Small intestine (tissue), 7 donors: ENCODE measurements around the gene GAK. TPM values are rescaled to one million over a fixed set of nuclear protein-coding genes. Genes with fewer than 3 reads are reported as not detected.

Experiments
- DNase-seq, 2 donors: peaks; one replicate each; pipeline versions ENCODE4 v3.0.0 to v3.0.0-alpha.2; 2013
- FAIRE-seq: peaks from 2 replicates; lab custom pipeline; 2012; peaks lifted over from hg19 to GRCh38; lab: Jason Lieb, UNC
- H3K27ac ChIP-seq, 3 donors: one replicate each; pipeline ENCODE4 v1.5.1; 2013; ENCODE audit warnings: low read length in 2 of 3, mild to moderate bottlenecking in 2 of 3, control low read depth in 1 of 3, inconsistent platforms in 1 of 3, low read depth in 1 of 3, moderate library complexity in 1 of 3
- H3K27me3 ChIP-seq, 3 donors: one replicate each; pipeline ENCODE4 v1.6.1; 2013; ENCODE audit warnings: low read length in 3 of 3, inconsistent platforms in 1 of 3; ENCODE audit not compliant: control insufficient read depth in 3 of 3, insufficient read depth in 3 of 3
- H3K36me3 ChIP-seq, 3 donors: one replicate each; pipeline ENCODE4 v1.6.1; 2013; ENCODE audit warnings: low read length in 3 of 3, inconsistent platforms in 1 of 3, low read depth in 1 of 3, mild to moderate bottlenecking in 1 of 3, moderate library complexity in 1 of 3; ENCODE audit not compliant: control insufficient read depth in 3 of 3, insufficient read depth in 2 of 3
- H3K4me1 ChIP-seq, 3 donors: one replicate each; pipeline ENCODE4 v1.6.1; 2013; ENCODE audit warnings: low read length in 2 of 3, inconsistent platforms in 1 of 3, low read depth in 1 of 3, mild to moderate bottlenecking in 1 of 3, moderate library complexity in 1 of 3; ENCODE audit not compliant: control insufficient read depth in 3 of 3, insufficient read depth in 2 of 3
- H3K4me3 ChIP-seq, 3 donors: one replicate each; pipeline ENCODE4 v1.5.1; 2013; ENCODE audit warnings: low read length in 3 of 3, control low read depth in 1 of 3, inconsistent platforms in 1 of 3, low read depth in 1 of 3, mild to moderate bottlenecking in 1 of 3, moderate library complexity in 1 of 3
- H3K9me3 ChIP-seq, 2 donors: one replicate each; pipeline ENCODE4 v1.6.1; 2013; ENCODE audit warnings: low read depth in 1 of 2, low read length in 1 of 2; ENCODE audit not compliant: control insufficient read depth in 2 of 2, insufficient read depth in 1 of 2
- WGBS, 3 donors: extraction: QIAGEN DNeasy Blood & Tissue Kit; methylation state at CpG; one replicate each; pipeline ENCODE4 v1.1.7; 2013; 5-methylcytosine and 5-hydroxymethylcytosine counted together
- polyA plus RNA-seq, 4 donors: library from polyadenylated mRNA; stranded (reverse) in 3 of 4; unstranded in 1 of 4; fragments of 200-250 nt in 3 of 4; fragments of 120-200 nt in 1 of 4; gene quantifications; one replicate each; pipeline versions ENCODE4 v1.2.1 to v1.2.3, GENCODE V29; 2013
- donor health status: healthy with polysubstance abuse.
- donor health status: control.
- donor health status: control.
- donor health status: Bipolar disorder and iron deficiency.
- donor health status: healthy.

The GAK gene
- polyA plus RNA-seq, 4 donors, result 98.4 to 463 (median 230) TPM

DNA sequence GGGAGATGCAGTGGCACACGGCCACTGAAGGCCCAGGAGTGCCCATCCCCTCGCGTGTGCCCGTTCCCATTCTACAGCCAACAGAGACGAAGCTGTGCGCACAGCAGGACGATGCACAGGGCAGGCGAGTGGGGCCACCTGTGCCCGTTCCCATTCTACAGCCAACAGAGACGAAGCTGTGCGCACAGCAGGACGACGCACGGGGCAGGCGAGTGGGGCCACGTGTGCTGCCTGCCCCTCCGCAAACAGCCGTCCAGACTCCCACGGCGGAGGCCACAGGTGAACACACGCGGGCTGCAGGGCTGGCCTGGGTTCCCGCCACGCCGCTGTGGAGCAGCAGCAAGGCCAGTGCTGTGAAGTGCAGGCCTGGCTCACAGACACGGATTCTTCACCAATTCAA is 32.0 kb downstream of the GAK start:
- no peaks in the 10 kb centered on the region for H3K27me3 ChIP-seq
- FAIRE-seq (no peak), DNase-seq (no peak)
- H3K27ac ChIP-seq, result no peak overlapping the region
- no peaks in the 10 kb centered on the region for H3K4me1 ChIP-seq
- H3K36me3 ChIP-seq, result peaks cover 10 to 89% (median 22%) of the 10 kb centered on the region in 3 donors
- H3K9me3 ChIP-seq, result no peaks in the 10 kb centered on the region
- no peak overlapping the region for H3K4me3 ChIP-seq
- 91 to 95% (median 93%) methylated on average over 26 of the region's 26 CpGs for WGBS, 3 donors

- no peaks in the 10 kb centered on the region for H3K4me1 ChIP-seq
- no peaks in the 10 kb centered on the region for H3K27me3 ChIP-seq
- DNase-seq, result no peak
- FAIRE-seq, result no peak
- no peak overlapping the region for H3K4me3 ChIP-seq
- H3K9me3 ChIP-seq, result no peaks in the 10 kb centered on the region
- H3K27ac ChIP-seq, result no peak overlapping the region
- H3K36me3 ChIP-seq, result peaks cover 10 to 87% (median 20%) of the 10 kb centered on the region in 3 donors
- WGBS, 3 donors, result 90 to 94% (median 93%) methylated on average over 12 of the region's 12 CpGs
Measured at GRCh38 chr4:899556-899906, 32.6 kb downstream of the GAK start.

- no peaks in the 10 kb centered on the region for H3K9me3 ChIP-seq
- H3K27ac ChIP-seq, result no peak overlapping the region
- peaks cover 14 to 90% (median 22%) of the 10 kb centered on the region in 3 donors for H3K36me3 ChIP-seq
- H3K4me3 ChIP-seq, result no peak overlapping the region
- no peaks in the 10 kb centered on the region for H3K4me1 ChIP-seq
- WGBS, 3 donors, result 94 to 97% (median 96%) methylated on average over 27 of the region's 27 CpGs
- no peaks in the 10 kb centered on the region for H3K27me3 ChIP-seq
- DNase-seq (no peak), FAIRE-seq (no peak)
Measured at GRCh38 chr4:898869-899555, 33.1 kb downstream of the GAK start.

DNA sequence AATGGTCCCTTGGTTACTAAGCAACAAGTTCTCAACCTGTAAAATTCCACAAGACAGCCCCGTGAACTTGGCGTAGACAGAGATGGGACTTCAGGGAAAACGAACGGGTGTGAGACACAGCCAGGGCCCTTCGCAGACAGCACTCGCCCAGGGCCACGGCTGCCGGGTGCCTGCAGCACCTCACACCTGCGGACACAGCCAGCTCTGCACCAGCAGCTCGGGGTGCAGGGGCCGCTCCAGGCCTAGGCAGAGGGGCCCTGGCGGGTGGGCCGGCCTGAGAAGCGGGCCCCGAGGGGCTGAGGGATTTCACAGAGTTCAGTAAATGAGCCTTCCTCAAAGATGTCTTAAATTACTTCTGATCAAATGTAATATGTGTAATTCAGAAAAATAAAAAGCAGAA is 34.0 kb downstream of the GAK start:
- 93 to 97% (median 95%) methylated on average over 15 of the region's 15 CpGs for WGBS, 3 donors
- H3K36me3 ChIP-seq, result peaks cover 14 to 90% (median 24%) of the 10 kb centered on the region in 3 donors
- no peak for FAIRE-seq

GRCh38 chr4:896630-897029 is 35.5 kb downstream of the GAK start:
- 95% methylated on average over 20 of the region's 20 CpGs for WGBS, 3 donors
- H3K4me1 ChIP-seq, result no peaks in the 10 kb centered on the region
- no peak overlapping the region for H3K27ac ChIP-seq
- H3K36me3 ChIP-seq, result peaks cover 15 to 93% (median 22%) of the 10 kb centered on the region in 3 donors
- no peak overlapping the region for H3K4me3 ChIP-seq
- FAIRE-seq (no peak), DNase-seq (no peak)
- no peaks in the 10 kb centered on the region for H3K9me3 ChIP-seq
- no peaks in the 10 kb centered on the region for H3K27me3 ChIP-seq

More for the DNA sequence above, 34.0 kb downstream of the GAK start:
- no peak for DNase-seq
- H3K4me1 ChIP-seq, result no peaks in the 10 kb centered on the region
- no peaks in the 10 kb centered on the region for H3K9me3 ChIP-seq
- no peaks in the 10 kb centered on the region for H3K27me3 ChIP-seq
- no peak overlapping the region for H3K27ac ChIP-seq
- H3K4me3 ChIP-seq, result no peak overlapping the region

- Histone ChIP-seq H3K9me3 (no peaks in the 10 kb centered on the region), H3K4me3 (no peak overlapping the region), H3K36me3 (peaks cover 12 to 93% (median 22%) of the 10 kb centered on the region in 3 donors), H3K27me3 (no peaks in the 10 kb centered on the region), H3K4me1 (no peaks in the 10 kb centered on the region), H3K27ac (no peak overlapping the region)
- DNase-seq (no peak), FAIRE-seq (no peak)
- whole genome bisulfite sequencing, 3 donors, result 94 to 97% (median 94%) methylated on average over 13 of the region's 13 CpGs
Measured at GRCh38 chr4:896216-896615, 35.9 kb downstream of the GAK start.

- 95 to 97% (median 96%) methylated on average over 16 of the region's 16 CpGs for WGBS, 3 donors
- Histone ChIP-seq H3K27me3 (no peaks in the 10 kb centered on the region), H3K4me1 (no peaks in the 10 kb centered on the region), H3K4me3 (no peak overlapping the region), H3K27ac (no peak overlapping the region), H3K36me3 (peaks cover 11 to 94% (median 22%) of the 10 kb centered on the region in 3 donors), H3K9me3 (no peaks in the 10 kb centered on the region)
- DNase-seq (no peak), FAIRE-seq (no peak)
Measured at GRCh38 chr4:895596-895995, 36.5 kb downstream of the GAK start.

DNA sequence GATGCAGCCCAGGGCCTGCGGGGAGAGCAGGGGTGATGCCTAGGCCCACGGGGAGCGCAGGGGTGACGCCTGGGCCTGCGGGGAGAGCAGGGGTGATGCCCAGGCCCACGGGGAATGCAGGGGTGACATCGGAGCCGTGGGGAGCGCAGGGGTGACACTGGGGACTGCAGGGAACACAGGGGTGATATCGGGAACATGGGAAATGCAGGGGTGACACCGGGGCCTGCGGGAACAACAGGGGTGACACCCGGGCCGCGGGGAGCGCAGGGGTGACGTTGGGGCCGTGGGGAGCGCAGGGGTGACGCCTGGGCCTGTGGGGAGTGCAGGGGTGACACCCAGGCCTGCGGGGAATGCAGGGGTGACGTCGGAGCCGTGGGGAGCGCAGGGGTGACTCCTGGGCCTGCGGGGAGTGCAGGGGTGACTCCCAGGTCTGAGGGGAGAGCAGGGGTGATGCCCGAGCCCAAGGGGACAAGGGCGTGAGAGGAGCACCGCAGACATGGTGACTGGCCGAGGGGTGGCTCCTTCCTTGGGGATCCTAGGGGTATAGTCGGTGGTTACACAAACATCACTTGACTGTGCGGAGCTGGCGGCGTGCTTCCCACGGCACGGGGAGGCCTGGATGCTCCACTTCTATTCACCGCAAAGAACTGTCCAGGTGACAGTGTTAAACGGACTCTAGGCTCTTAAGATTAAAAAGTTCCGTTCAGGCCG is 38.0 kb downstream of the GAK start:
- DNase-seq, result no peak
- H3K4me3 ChIP-seq, result no peak overlapping the region
- H3K9me3 ChIP-seq, result no peaks in the 10 kb centered on the region
- H3K27ac ChIP-seq, result no peak overlapping the region
- H3K27me3 ChIP-seq, result no peaks in the 10 kb centered on the region
- WGBS, 3 donors, result 93 to 97% (median 97%) methylated on average over 40 of the region's 40 CpGs
- no peaks in the 10 kb centered on the region for H3K4me1 ChIP-seq
- peaks cover 8 to 95% (median 29%) of the 10 kb centered on the region in 3 donors for H3K36me3 ChIP-seq
- no peak for FAIRE-seq
